ENCODE results near the gene DUS4L. TPM values are rescaled to one million over a fixed set of nuclear protein-coding genes. Genes with fewer than 3 reads are reported as not detected.

DUS4L gene
- polyA plus RNA-seq, 1 experiment, result 2.2 TPM

GRCh38 chr7:107596881-107597581 is 33.3 kb downstream of the DUS4L start:
- DNase-seq (ENCODE audit: low read depth), result no peak
- CTCF ChIA-PET, result interaction anchor here (0.6 to 1.1 kb wide), 2 partner anchors 15 to 128 kb away, joined by 3 read pairs; no protein-coding TSS in a partner anchor
- POLR2A ChIA-PET, result interaction anchor here (0.8 kb wide), 1 partner anchor 126 kb away, joined by 4 read pairs; no protein-coding TSS in a partner anchor
- Histone ChIP-seq H3K27me3 (ENCODE audit: control insufficient read depth, insufficient read depth, low read length) (no peaks in the 10 kb centered on the region), H3K36me3 (ENCODE audit: control insufficient read depth, insufficient read depth, low read length) (no peaks in the 10 kb centered on the region), H3K4me3 (ENCODE audit: low read depth, low read length) (no peak overlapping the region)
- no peak for TF ChIP-seq CTCF (IDR thresholded peaks at IDR 0.05; ENCODE audit: insufficient read depth, low read depth, low read length)

GRCh38 chr7:107597582-107597916 is 33.8 kb downstream of the DUS4L start:
- TF ChIP-seq CTCF (IDR thresholded peaks at IDR 0.05; ENCODE audit: insufficient read depth, low read depth, low read length), result no peak
- ChIA-PET POLR2A (no interaction called here), CTCF (no interaction called here)
- Histone ChIP-seq H3K36me3 (ENCODE audit: control insufficient read depth, insufficient read depth, low read length) (no peaks in the 10 kb centered on the region), H3K4me3 (ENCODE audit: low read depth, low read length) (no peak overlapping the region), H3K27me3 (ENCODE audit: control insufficient read depth, insufficient read depth, low read length) (no peaks in the 10 kb centered on the region)
- no peak for DNase-seq (ENCODE audit: low read depth)

- POLR2A ChIA-PET, result no interaction called here
These were observed 34.2 kb downstream of the DUS4L start for GRCh38 chr7:107597953-107598352.

GRCh38 chr7:107599262-107599661 is 35.5 kb downstream of the DUS4L start:
- POLR2A ChIA-PET, result no interaction called here
- Histone ChIP-seq H3K4me3 (ENCODE audit: low read depth, low read length) (no peak overlapping the region), H3K36me3 (ENCODE audit: control insufficient read depth, insufficient read depth, low read length) (no peaks in the 10 kb centered on the region), H3K27me3 (ENCODE audit: control insufficient read depth, insufficient read depth, low read length) (no peaks in the 10 kb centered on the region)
- TF ChIP-seq CTCF (IDR thresholded peaks at IDR 0.05; ENCODE audit: insufficient read depth, low read depth, low read length), result no peak
- no peak for DNase-seq (ENCODE audit: low read depth)
- CTCF ChIA-PET, result interaction anchor here (1.1 kb wide), 1 partner anchor 24 kb away, joined by 3 read pairs; no protein-coding TSS in a partner anchor

More at GRCh38 chr7:107597953-107598352, 34.2 kb downstream of the DUS4L start:
- no peak for TF ChIP-seq CTCF (IDR thresholded peaks at IDR 0.05; ENCODE audit: insufficient read depth, low read depth, low read length)
- H3K27me3 ChIP-seq (ENCODE audit: control insufficient read depth, insufficient read depth, low read length), result no peaks in the 10 kb centered on the region
- DNase-seq (ENCODE audit: low read depth), result no peak
- H3K36me3 ChIP-seq (ENCODE audit: control insufficient read depth, insufficient read depth, low read length), result no peaks in the 10 kb centered on the region
- CTCF ChIA-PET, result no interaction called here
- H3K4me3 ChIP-seq (ENCODE audit: low read depth, low read length), result no peak overlapping the region

GRCh38 chr7:107600816-107601215 is 37.0 kb downstream of the DUS4L start:
- Histone ChIP-seq H3K4me3 (ENCODE audit: low read depth, low read length) (no peak overlapping the region), H3K36me3 (ENCODE audit: control insufficient read depth, insufficient read depth, low read length) (no peaks in the 10 kb centered on the region), H3K27me3 (ENCODE audit: control insufficient read depth, insufficient read depth, low read length) (no peaks in the 10 kb centered on the region)
- POLR2A ChIA-PET, result no interaction called here
- DNase-seq (ENCODE audit: low read depth), result no peak
- CTCF ChIA-PET, result no interaction called here
- no peak for TF ChIP-seq CTCF (IDR thresholded peaks at IDR 0.05; ENCODE audit: insufficient read depth, low read depth, low read length)

Measured in BJ (cell line).